ENCODE measurements around the gene UNC5CL.
"Not testable (repeated sequence)": the region's sequence is repeated elsewhere in the genome, so short reads cannot be mapped to it uniquely, and the experiment has no call there.

GRCh38 chr6:41015860-41016259, 23.2 kb downstream of the UNC5CL start:
- not testable (repeated sequence) for TF ChIP-seq CTCF (optimal IDR thresholded peaks at IDR 0.05 in 1 of 3, IDR thresholded peaks at IDR 0.05 in 1 of 3, conservative IDR thresholded peaks at IDR 0.05 in 1 of 3; ENCODE audit: extremely low read depth in 1 of 3, insufficient read depth in 2 of 3, low read length in 3 of 3); EZH2 (IDR thresholded peaks at IDR 0.05; ENCODE audit: low read length)

Measured in keratinocyte (primary cell).